Measurements from ENCODE around the gene SFXN2.

The SFXN2 gene

DNA sequence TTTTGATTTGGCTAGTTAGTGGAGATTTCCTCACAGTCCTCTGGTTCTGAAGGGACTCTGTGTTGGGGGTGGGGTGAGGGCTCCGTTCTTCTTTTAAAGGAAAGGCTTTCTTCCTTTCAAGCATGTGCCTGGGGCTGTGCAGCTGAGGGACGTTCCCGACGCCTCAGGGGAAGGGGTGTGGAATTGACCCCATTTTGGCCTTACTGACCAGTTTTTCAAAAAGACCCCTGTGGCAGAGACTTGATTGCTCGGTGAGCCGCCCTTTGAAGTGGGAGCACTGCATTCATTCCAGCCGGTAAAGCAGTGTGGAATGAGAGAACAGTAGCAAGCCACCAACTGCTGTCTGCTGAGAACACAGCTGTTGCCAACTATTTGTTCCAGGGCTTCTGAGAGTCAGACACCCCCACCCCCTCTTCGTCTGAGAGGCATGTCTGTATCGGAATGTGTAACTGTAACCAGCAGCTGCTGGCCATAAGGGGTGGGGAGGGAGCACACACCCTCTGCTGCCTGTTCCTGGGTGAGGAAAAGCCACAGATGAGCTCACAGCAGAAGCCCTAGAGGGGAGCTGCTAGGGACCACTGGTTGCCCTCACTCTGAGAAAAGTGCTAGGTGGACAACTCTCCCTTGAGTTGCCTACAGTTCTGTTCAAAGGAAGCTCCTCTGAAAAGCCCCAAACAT is 62.5 kb downstream of the SFXN2 start:
- no peak for DNase-seq (ENCODE audit: low read depth in 2 of 2)

GRCh38 chr10:102777711-102778453 is 63.4 kb downstream of the SFXN2 start:
- no peak for DNase-seq (ENCODE audit: low read depth in 2 of 2)

DNA sequence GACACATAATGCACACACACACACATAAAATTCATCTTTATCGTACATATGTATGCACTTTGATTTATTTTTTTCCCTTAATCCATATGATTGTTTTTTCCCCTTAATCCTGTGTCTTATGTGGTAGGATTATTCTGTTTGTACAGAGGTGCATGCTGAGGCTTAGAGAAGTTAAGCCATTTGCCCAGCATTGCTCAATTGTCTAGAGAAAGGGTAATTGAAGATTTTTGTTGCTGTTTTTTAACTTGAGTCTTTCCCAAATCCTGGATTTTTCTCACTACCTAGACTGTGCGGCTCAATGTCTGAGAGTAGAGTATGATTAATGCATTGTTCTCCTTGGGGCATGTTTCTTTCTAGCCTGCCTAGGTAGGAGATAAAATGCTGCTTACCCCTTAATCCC is 64.3 kb downstream of the SFXN2 start:
- DNase-seq (ENCODE audit: low read depth in 2 of 2), result no peak

DNA sequence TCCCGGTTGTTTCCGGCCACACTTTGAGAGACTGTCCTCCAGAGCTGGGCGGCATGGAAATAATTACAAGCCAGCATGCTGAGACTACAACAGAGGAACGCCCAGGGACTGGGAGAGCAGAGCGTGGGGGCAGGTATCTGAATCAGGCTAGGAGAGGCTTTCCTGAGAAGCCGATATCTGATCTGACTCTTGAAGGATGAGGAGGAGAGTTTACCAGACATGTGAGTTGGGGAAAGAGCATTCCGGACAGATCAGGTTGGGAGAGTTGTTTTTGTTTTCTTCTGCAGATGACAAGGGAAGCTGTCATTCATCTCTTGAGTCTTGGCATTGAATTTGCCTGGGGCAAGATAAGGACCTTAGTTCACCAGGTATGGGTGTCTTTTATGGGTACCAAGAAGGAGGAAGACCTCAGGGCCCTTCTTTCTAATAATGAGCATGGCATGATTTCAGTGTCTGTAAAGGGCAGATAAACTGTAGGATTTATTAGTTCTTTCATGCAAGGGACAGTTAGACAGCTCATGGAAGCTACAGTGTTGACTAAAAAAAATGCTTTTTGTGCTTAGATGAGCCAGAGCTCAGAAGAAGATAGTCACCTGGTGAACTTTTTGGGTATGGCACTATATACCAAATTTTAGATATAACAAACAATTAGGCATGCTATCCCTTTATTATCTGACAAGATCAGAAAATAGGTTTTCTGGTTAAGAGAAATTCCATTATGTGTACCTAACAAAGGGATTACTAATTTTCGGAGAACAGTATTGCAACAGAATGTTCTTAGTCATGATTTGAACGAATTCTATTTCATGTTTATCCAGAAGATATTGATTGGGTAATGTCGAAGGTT is 65.5 kb downstream of the SFXN2 start:
- DNase-seq (ENCODE audit: low read depth in 2 of 2), result no peak

DNA sequence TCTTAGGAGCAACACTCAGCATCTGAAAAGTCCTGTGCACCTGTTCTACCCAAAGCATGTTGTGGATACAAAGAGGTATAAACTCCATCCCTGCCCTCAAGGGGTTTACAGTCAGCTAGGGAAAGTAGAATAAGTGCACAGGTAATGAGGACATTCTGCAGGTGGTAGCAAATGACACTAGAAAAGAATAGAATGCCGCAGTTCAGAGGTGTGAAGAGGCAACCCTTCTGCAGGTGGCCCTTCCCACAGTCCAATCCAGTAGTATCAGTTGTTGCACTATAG is 66.0 kb downstream of the SFXN2 start:
- no peak for DNase-seq (ENCODE audit: low read depth in 2 of 2)

DNA sequence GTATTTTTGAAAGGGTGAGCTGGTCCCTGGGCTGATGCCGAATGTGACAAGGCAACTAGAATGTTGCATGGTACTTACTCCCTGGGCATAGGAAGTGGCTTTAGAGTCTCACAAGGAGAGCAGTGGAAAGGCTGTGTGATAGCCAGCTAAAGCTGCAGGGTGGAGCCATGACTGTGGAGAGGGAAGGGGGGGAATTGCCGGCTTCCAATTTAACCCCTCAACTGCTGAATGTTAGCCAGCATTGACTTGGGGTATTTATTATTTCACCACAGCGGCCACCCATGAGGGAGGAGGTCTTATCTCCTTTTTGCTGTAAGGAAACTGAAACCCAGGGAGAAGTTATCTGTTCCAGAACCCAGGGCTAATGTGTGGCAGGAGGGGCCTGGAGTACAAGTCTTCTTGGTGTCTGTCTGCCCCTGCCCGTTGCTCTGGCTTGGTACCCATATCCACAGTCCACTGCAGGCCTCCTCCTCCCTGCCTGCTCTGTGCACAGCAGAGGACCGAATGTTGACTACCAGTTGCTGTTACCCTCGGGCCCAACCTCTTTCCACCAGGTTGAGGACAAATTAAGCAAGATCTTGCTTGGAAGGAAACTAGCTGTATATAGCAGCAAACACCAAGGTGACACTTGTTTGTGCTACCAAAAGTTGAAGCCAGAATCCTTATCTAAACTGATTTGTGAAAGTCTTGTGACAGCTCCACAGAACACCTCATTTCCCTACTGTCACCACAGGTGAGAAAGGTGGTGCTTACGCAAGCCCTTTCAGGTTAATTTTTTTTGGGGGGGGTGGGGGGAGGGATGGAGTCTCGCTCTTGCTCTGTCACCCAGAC is 66.9 kb downstream of the SFXN2 start:
- DNase-seq (ENCODE audit: low read depth in 2 of 2), result no peak

- no peak for DNase-seq (ENCODE audit: low read depth in 2 of 2)
These were observed 67.6 kb downstream of the SFXN2 start for GRCh38 chr10:102781921-102782557.

- no peak for DNase-seq (ENCODE audit: low read depth in 2 of 2)
These were observed 68.5 kb downstream of the SFXN2 start for GRCh38 chr10:102782673-102783551.

- DNase-seq (ENCODE audit: low read depth in 2 of 2), result no peak
These were observed 69.1 kb downstream of the SFXN2 start for GRCh38 chr10:102783568-102783967.

- DNase-seq (ENCODE audit: low read depth in 2 of 2), result no peak
These were observed 71.4 kb downstream of the SFXN2 start for GRCh38 chr10:102785818-102786217.

DNA sequence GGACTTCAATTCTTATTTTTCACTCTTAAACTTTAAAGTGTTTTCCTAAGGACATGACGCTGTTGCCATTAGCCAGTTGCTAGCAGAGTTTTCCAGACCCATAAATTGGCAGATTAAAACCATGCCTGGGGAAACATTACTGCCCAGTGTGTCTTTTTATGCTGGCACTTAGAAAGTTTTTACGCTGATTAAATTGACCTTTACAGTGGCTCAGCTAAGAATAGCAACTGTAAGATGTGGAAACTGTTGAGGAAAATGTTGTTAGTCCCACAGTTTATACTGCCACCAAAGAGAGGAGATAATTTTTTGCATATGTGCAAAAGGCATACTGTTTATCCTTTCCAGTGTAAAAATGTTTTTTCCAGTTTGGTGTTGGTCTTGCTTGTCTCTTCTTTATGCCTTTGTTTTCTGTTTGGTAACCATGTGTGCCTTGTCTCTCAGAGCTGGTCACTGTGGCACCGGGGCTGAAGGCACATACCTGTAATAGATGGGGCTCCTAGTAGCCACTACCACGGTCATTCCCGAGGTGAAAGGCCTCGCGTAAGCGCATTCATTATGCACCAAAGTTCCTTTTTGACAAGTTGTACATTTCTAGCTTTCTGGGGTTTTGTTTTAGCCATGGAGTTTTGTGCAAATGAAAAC is 77.4 kb downstream of the SFXN2 start:
- DNase-seq (ENCODE audit: low read depth in 2 of 2), result no peak

Data from stimulated activated CD4-positive, alpha-beta T cell treated with anti-CD3 and anti-CD28 coated beads, Interleukin-1b, Interleukin-23, amount 100 ng/mL, for 4 hours (primary cell).